ENCODE results near the gene RAB36.
"Not testable (repeated sequence)": the region's sequence is repeated elsewhere in the genome, so short reads cannot be mapped to it uniquely, and the experiment has no call there.

Gene RAB36

DNA sequence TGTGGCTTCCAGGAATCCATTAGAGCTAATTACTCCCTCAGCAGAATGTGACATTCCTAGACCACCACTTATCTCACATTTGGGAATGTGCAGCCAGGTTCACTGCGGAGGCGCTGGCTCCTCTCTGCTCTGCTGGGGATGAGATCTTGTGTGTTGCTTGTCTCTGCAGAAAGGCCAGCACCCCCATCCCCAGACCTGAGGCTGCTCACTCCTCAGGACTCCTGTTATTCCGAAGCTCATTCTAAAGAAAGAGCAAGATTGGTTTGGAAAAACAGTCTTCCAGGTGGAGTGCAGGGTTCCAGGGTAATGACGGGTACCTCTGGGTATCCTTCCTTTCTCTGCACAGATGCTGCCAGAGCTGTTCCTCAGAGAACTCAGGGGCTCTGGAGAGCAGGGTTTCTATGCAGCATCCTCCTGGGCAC, 24.3 kb upstream of the RAB36 start:
- DNase-seq (ENCODE audit: low read depth): no peak

- DNase-seq (ENCODE audit: low read depth): no peak
Observed at GRCh38 chr22:23121424-23121823, 23.9 kb upstream of the RAB36 start.

- DNase-seq (ENCODE audit: low read depth): no peak
Observed at GRCh38 chr22:23122216-23122957, 22.9 kb upstream of the RAB36 start.

DNA sequence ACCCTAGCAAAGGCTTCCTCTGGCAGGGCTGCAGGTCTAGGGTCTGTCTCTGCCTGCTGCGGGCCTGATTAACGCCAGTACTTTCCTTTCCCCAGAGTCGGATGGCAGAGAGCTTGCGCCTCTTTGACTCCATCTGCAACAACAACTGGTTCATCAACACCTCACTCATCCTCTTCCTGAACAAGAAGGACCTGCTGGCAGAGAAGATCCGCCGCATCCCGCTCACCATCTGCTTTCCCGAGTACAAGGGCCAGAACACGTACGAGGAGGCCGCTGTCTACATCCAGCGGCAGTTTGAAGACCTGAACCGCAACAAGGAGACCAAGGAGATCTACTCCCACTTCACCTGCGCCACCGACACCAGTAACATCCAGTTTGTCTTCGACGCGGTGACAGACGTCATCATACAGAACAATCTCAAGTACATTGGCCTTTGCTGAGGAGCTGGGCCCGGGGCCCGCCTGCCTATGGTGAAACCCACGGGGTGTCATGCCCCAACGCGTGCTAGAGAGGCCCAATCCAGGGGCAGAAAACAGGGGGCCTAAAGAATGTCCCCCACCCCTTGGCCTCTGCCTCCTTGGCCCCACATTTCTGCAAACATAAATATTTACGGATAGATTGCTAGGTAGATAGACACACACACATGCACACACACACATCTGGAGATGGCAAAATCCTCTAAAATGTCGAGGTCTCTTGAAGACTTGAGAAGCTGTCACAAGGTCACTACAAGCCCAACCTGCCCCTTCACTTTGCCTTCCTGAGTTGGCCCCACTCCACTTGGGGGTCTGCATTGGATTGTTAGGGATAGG, 22.1 kb upstream of the RAB36 start:
- DNase-seq (ENCODE audit: low read depth): no peak

- no peak for DNase-seq (ENCODE audit: low read depth)
Observed at GRCh38 chr22:23123804-23124254, 21.4 kb upstream of the RAB36 start.

DNA sequence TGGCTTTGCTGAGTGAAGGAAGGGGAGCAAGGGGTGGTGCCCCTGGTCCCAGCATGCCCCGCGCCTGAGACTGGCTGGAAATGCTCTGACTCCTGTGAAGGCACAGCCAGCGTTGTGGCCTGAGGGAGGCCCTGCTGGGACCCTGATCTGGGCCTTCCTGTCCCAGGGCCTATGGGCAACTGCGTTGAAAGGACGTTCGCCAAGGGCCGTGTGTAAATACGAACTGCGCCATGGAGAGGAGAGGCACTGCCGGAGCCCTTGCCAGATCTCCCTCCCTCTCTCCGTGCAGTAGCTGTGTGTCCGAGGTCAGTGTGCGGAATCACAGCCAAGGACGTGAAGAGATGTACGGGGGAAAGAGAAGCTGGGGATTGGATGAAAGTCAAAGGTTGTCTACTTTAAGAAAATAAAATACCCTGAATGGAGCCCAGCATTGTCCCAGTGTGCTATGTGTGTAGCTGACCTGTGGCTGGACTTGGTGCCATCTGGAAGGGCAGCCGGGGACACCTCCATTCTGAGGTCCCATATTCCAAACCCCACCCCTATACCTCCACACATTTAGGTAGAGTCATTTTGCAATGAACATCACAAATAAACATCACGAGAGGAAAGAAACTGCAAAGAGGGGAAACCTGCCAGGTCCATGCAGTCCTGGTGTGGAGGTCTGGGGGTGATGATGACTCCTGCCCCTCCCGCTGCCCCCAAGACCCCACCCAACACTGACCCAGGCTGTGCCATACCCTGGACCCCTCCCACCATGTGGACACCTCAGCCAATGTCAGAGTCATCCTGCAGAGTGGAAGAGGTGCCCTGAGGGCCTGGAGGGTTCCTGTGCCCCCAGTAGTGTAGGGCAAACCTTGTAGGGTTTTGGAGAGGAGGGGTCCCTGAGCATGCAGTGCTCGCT, 20.4 kb upstream of the RAB36 start:
- DNase-seq (ENCODE audit: low read depth): no peak

DNA sequence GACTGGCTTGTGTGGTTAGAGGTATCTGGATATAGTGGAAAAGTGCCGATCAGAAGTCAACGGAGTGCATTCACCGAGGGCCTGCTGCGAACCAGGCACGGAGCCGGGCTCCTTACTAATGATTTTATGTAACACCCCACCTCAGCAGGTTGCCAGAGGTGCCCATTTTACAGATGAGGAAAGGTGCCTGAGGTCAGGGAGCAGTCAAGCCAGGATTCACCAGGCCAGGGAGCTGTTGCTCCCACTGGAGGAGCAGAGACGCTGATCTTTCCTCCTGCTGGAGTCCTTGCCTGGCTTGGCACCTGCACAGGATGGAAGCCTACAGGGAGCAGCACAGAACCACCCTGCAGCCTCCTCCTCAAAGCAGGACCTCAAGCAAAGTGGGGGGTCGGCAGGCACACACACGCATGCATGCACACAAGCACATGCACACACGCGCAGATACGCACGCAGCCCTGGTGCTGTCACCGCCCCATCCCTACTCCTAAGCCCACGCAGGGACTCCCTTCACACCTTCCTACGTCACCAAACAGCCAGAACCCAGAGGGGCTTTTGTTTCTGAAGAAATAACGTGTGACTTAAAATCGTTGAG, 19.7 kb upstream of the RAB36 start:
- no peak for DNase-seq (ENCODE audit: low read depth)

GRCh38 chr22:23126165-23127054, 18.9 kb upstream of the RAB36 start:
- no peak for DNase-seq (ENCODE audit: low read depth)

DNA sequence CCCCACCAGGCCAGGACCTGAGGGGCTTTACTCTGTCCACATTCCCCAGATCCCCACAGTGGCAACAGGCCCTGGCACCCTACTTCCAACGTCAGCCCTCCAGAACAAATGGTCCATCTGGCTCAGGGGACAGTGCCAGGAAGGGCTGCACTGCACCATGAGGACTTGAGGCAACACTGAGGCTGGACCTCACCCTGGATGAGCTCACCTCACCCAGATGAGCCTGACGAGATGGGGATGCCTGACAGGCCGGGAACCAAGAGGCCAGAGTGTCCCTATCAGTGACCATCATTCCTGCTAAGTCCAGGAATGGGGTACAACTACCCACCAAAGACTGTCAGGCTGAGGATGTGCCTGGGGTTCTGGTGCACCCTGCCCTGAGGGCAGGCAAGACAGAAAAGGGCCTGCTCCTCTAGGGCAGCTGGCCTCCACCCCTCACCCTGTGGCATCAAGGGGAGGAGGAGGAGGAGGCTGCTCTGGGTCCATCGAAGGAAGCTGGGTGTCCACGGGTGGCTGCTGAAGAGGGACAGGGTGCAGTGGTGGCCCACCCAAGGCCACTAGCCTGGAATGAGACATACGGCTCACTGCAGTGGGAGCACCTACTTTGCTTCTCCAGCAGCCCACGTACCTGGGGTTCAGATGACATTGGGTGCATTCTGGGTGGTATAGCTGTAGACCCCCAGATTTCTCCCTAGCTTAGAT, 18.1 kb upstream of the RAB36 start:
- no peak for DNase-seq (ENCODE audit: low read depth)

DNA sequence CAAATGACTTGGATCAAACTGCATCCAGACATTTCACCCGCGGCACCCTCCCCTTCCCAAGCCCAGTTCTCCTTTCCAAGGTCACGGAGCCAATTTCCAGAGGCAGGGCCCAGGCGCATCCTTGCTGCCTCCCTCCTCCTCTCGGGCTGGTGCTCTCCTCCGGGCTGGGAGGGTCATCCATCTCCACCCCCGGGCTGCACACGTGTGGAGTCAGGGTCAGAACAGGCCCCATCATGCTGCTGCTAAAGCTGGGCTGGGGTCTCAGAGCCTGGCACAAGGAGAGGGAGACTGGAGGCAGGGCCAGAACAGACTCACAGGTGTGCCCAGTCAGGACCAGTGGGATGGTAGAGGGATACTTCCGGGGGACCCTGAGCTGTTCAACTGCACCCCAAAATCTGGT, 17.5 kb upstream of the RAB36 start:
- DNase-seq (ENCODE audit: low read depth): no peak

- DNase-seq (ENCODE audit: low read depth): no peak
Observed at GRCh38 chr22:23128269-23129108, 16.8 kb upstream of the RAB36 start.

- no peak for DNase-seq (ENCODE audit: low read depth)
Observed at GRCh38 chr22:23129149-23129548, 16.1 kb upstream of the RAB36 start.

GRCh38 chr22:23130697-23131096, 14.6 kb upstream of the RAB36 start:
- no peak for DNase-seq (ENCODE audit: low read depth)

GRCh38 chr22:23131931-23132330, 13.3 kb upstream of the RAB36 start:
- DNase-seq (ENCODE audit: low read depth): no peak

GRCh38 chr22:23132376-23133091, 12.7 kb upstream of the RAB36 start:
- DNase-seq (ENCODE audit: low read depth): no peak

DNA sequence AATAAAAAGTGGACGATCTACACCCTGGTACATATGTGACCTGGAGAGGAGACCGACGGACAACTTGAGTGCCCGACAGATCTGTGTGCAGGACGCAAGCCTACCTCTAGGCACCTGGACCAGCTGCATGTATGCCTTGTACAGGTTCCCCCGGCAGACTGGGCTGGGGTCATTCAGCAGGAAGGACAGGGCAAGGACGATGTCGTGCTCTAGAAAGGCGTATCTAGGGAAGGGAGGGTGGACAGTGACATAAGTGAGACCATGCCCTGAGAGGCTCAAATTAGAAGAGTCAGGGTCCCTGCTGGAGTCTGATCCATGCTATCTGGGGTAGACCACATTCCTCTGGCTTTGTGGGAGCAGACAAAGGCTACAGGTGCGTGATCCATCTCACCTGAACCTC, 11.4 kb upstream of the RAB36 start:
- DNase-seq (ENCODE audit: low read depth): no peak

GRCh38 chr22:23136991-23137390, 8.3 kb upstream of the RAB36 start:
- DNase-seq (ENCODE audit: low read depth): not testable (repeated sequence)

DNA sequence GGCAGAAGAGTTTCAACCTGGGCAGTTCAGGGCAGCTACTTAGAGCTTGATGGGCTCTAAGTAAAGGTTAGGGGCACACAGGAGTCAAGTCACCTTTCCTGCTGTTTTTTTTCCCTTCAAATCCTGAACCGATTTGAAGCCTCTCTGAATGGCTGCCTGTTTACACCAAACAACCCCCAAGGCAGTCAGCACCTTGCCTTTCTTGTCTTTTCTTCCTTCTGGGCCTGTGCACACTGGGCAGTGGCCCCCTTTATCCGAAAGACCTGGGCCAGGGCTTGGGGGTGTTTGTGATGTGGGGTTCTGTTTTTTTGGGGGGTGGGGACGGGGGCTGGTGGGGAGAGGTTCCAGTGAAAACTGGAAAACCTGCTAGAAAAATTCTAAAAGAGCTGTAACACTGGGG, 7.8 kb upstream of the RAB36 start:
- no peak for DNase-seq (ENCODE audit: low read depth)

Data from GM04503 (cell line).